Measurements from ENCODE around the gene HSPA1A.

The HSPA1A gene

DNA sequence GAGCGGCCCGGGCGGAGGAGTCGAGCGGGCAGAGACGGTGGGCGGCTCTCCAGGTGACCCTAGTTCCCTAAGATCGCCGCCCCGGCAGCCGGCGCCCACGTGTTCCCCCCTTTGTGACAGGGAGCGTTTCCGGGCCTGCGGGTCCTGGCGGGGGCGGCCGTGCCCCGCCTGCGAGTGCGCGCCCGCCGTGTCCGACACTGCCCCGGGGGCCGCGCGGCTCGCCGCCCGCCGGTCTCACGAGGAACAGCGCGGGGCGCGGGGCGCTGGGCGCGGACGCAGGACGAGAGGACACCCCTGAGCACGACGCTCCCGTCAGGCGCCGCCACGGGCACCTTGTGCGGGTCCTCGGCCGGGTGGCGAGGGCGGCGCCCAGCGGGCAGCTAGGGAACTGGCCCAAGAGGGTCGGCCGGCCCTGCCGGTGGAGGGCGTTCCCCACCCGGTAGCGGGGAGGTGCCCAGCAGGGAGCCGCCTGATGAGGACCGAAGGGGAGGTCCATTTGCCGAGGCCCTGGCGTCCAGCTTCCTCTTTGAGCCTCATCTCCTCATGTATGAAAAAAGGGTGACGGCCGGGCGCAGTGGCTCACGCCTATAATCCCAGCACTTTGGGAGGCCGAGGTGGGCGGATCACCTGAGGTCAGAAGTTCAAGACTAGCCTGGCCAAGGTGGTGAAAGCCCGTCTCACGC, 19.6 kb upstream of the HSPA1A start, which contains the start of gene VARS1 (continued):
- TF ChIP-seq HOXD13 (CRISPR knock-in tag; IDR thresholded peaks at IDR 0.05; ENCODE audit: borderline replicate concordance) (no peak), ZNF394 (tag by site-specific recombination; IDR thresholded peaks at IDR 0.05; ENCODE audit: borderline replicate concordance) (no peak), ZNF121 (tag by site-specific recombination; IDR thresholded peaks at IDR 0.05) (no peak), MEIS1 (CRISPR knock-in tag; IDR thresholded peaks at IDR 0.05; ENCODE audit: borderline replicate concordance) (no peak), ZNF184 (tag by site-specific recombination; IDR thresholded peaks at IDR 0.05) (0 out of 2 replicates have a peak, but pooled peaks have one; percentile 26), ZNF426 (tag by site-specific recombination; IDR thresholded peaks at IDR 0.05) (no peak), TCF7L2 (IDR thresholded peaks at IDR 0.05; ENCODE audit: borderline replicate concordance, low read depth, low read length) (no peak), ZNF423 (tag by site-specific recombination; IDR thresholded peaks at IDR 0.05) (peak; percentile 72), ZNF146 (tag by site-specific recombination; IDR thresholded peaks at IDR 0.05) (no peak), KLF1 (tag by site-specific recombination; IDR thresholded peaks at IDR 0.05) (peak; percentile 92; the same call in 1 of the 2 replicates), ZNF76 (tag by site-specific recombination; IDR thresholded peaks at IDR 0.05; ENCODE audit: borderline replicate concordance, low read depth) (peak; percentile 27), ZNF837 (tag by site-specific recombination; IDR thresholded peaks at IDR 0.05) (no peak), ZNF366 (tag by site-specific recombination; conservative IDR thresholded peaks at IDR 0.05) (no peak), GLIS2 (tag by site-specific recombination; IDR thresholded peaks at IDR 0.05) (peak; percentile 92), ZNF140 (tag by site-specific recombination; IDR thresholded peaks at IDR 0.05) (no peak), ZNF202 (tag by site-specific recombination; IDR thresholded peaks at IDR 0.05; ENCODE audit: borderline replicate concordance) (no peak), ZFP3 (tag by site-specific recombination; IDR thresholded peaks at IDR 0.05; ENCODE audit: low read depth) (no peak), ZNF707 (tag by site-specific recombination; IDR thresholded peaks at IDR 0.05) (no peak), ZNF776 (tag by site-specific recombination; IDR thresholded peaks at IDR 0.05; ENCODE audit: borderline replicate concordance) (no peak), ZNF311 (tag by site-specific recombination; IDR thresholded peaks at IDR 0.05; ENCODE audit: borderline replicate concordance) (no peak), EGR2 (tag by site-specific recombination; IDR thresholded peaks at IDR 0.05; ENCODE audit: low read depth) (peak; percentile 78)
- TF ChIP-seq, protein P1, sequence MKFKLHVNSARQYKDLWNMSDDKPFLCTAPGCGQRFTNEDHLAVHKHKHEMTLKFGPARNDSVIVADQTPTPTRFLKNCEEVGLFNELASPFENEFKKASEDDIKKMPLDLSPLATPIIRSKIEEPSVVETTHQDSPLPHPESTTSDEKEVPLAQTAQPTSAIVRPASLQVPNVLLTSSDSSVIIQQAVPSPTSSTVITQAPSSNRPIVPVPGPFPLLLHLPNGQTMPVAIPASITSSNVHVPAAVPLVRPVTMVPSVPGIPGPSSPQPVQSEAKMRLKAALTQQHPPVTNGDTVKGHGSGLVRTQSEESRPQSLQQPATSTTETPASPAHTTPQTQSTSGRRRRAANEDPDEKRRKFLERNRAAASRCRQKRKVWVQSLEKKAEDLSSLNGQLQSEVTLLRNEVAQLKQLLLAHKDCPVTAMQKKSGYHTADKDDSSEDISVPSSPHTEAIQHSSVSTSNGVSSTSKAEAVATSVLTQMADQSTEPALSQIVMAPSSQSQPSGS (tag by site-specific recombination; IDR thresholded peaks at IDR 0.05; ENCODE audit: low read depth), result no peak
- TF ChIP-seq, protein P2, sequence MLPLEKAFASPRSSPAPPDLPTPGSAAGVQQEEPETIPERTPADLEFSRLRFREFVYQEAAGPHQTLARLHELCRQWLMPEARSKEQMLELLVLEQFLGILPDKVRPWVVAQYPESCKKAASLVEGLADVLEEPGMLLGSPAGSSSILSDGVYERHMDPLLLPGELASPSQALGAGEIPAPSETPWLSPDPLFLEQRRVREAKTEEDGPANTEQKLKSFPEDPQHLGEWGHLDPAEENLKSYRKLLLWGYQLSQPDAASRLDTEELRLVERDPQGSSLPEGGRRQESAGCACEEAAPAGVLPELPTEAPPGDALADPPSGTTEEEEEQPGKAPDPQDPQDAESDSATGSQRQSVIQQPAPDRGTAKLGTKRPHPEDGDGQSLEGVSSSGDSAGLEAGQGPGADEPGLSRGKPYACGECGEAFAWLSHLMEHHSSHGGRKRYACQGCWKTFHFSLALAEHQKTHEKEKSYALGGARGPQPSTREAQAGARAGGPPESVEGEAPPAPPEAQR (tag by site-specific recombination; IDR thresholded peaks at IDR 0.05), result no peak
- TF ChIP-seq, protein P3, sequence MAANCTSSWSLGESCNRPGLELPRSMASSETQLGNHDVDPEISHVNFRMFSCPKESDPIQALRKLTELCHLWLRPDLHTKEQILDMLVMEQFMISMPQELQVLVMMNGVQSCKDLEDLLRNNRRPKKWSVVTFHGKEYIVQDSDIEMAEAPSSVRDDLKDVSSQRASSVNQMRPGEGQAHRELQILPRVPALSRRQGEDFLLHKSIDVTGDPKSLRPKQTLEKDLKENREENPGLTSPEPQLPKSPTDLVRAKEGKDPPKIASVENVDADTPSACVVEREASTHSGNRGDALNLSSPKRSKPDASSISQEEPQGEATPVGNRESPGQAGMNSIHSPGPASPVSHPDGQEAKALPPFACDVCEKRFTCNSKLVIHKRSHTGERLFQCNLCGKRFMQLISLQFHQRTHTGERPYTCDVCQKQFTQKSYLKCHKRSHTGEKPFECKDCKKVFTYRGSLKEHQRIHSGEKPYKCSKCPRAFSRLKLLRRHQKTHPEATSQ (tag by site-specific recombination; IDR thresholded peaks at IDR 0.05), result no peak
- TF ChIP-seq, protein P4, sequence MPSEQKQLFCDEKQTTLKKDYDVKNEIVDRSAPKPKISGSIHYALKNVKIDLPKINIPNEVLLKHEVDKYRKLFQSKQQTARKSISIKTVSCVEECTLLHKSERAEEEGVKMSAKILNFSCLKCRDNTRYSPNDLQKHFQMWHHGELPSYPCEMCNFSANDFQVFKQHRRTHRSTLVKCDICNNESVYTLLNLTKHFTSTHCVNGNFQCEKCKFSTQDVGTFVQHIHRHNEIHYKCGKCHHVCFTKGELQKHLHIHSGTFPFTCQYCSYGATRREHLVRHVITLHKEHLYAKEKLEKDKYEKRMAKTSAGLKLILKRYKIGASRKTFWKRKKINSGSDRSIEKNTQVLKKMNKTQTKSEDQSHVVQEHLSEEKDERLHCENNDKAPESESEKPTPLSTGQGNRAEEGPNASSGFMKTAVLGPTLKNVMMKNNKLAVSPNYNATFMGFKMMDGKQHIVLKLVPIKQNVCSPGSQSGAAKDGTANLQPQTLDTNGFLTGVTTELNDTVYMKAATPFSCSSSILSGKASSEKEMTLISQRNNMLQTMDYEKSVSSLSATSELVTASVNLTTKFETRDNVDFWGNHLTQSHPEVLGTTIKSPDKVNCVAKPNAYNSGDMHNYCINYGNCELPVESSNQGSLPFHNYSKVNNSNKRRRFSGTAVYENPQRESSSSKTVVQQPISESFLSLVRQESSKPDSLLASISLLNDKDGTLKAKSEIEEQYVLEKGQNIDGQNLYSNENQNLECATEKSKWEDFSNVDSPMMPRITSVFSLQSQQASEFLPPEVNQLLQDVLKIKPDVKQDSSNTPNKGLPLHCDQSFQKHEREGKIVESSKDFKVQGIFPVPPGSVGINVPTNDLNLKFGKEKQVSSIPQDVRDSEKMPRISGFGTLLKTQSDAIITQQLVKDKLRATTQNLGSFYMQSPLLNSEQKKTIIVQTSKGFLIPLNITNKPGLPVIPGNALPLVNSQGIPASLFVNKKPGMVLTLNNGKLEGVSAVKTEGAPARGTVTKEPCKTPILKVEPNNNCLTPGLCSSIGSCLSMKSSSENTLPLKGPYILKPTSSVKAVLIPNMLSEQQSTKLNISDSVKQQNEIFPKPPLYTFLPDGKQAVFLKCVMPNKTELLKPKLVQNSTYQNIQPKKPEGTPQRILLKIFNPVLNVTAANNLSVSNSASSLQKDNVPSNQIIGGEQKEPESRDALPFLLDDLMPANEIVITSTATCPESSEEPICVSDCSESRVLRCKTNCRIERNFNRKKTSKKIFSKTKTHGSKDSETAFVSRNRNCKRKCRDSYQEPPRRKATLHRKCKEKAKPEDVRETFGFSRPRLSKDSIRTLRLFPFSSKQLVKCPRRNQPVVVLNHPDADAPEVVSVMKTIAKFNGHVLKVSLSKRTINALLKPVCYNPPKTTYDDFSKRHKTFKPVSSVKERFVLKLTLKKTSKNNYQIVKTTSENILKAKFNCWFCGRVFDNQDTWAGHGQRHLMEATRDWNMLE (tag by site-specific recombination; conservative IDR thresholded peaks at IDR 0.05; ENCODE audit: low read depth), result no peak
- TF ChIP-seq, protein P5, sequence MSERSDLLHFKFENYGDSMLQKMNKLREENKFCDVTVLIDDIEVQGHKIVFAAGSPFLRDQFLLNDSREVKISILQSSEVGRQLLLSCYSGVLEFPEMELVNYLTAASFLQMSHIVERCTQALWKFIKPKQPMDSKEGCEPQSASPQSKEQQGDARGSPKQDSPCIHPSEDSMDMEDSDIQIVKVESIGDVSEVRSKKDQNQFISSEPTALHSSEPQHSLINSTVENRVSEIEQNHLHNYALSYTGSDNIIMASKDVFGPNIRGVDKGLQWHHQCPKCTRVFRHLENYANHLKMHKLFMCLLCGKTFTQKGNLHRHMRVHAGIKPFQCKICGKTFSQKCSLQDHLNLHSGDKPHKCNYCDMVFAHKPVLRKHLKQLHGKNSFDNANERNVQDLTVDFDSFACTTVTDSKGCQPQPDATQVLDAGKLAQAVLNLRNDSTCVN (tag by site-specific recombination; optimal IDR thresholded peaks at IDR 0.05), result peak; percentile 90
- TF ChIP-seq, protein P6, sequence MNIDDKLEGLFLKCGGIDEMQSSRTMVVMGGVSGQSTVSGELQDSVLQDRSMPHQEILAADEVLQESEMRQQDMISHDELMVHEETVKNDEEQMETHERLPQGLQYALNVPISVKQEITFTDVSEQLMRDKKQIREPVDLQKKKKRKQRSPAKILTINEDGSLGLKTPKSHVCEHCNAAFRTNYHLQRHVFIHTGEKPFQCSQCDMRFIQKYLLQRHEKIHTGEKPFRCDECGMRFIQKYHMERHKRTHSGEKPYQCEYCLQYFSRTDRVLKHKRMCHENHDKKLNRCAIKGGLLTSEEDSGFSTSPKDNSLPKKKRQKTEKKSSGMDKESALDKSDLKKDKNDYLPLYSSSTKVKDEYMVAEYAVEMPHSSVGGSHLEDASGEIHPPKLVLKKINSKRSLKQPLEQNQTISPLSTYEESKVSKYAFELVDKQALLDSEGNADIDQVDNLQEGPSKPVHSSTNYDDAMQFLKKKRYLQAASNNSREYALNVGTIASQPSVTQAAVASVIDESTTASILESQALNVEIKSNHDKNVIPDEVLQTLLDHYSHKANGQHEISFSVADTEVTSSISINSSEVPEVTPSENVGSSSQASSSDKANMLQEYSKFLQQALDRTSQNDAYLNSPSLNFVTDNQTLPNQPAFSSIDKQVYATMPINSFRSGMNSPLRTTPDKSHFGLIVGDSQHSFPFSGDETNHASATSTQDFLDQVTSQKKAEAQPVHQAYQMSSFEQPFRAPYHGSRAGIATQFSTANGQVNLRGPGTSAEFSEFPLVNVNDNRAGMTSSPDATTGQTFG (tag by site-specific recombination; IDR thresholded peaks at IDR 0.05; ENCODE audit: borderline replicate concordance), result no peak

Data from HEK293 (cell line).